ENCODE measurements around the gene FARSB.

GRCh38 chr2:222698276-222698675 lies 42.4 kb upstream of the FARSB start:
- TF ChIP-seq ZNF133 (tag by site-specific recombination; IDR thresholded peaks at IDR 0.05) (no peak), ZNF138 (tag by site-specific recombination; IDR thresholded peaks at IDR 0.05; ENCODE audit: borderline replicate concordance) (no peak), CTCF (tag by site-specific recombination; IDR thresholded peaks at IDR 0.05) (no peak), ELK4 (IDR thresholded peaks at IDR 0.05; ENCODE audit: borderline replicate concordance, low read depth, low read length) (no peak), TRIM28 (IDR thresholded peaks at IDR 0.05; ENCODE audit: borderline replicate concordance, low read length) (no peak), ZNF175 (tag by site-specific recombination; IDR thresholded peaks at IDR 0.05) (no peak)

Measured in HEK293 (cell line).